Measurements from ENCODE around the gene CD44.

Gene CD44

GRCh38 chr11:35235157-35235468, 96.1 kb downstream of the CD44 start:
- TF ChIP-seq CTCF (IDR thresholded peaks at IDR 0.05; ENCODE audit: insufficient read depth, low read depth, low read length, missing control alignments), result no peak
- H3K4me3 ChIP-seq (ENCODE audit: low read length), result no peak overlapping the region
- no peak for DNase-seq (ENCODE audit: low read depth)

GRCh38 chr11:35235498-35235897, 96.5 kb downstream of the CD44 start:
- no peak overlapping the region for H3K4me3 ChIP-seq (ENCODE audit: low read length)
- DNase-seq (ENCODE audit: low read depth), result no peak
- TF ChIP-seq CTCF (IDR thresholded peaks at IDR 0.05; ENCODE audit: insufficient read depth, low read depth, low read length, missing control alignments), result no peak

GRCh38 chr11:35235936-35236666, 97.1 kb downstream of the CD44 start:
- DNase-seq (ENCODE audit: low read depth), result peak; percentile 88
- no peak for TF ChIP-seq CTCF (IDR thresholded peaks at IDR 0.05; ENCODE audit: insufficient read depth, low read depth, low read length, missing control alignments)
- no peak overlapping the region for H3K4me3 ChIP-seq (ENCODE audit: low read length)

- TF ChIP-seq CTCF (IDR thresholded peaks at IDR 0.05; ENCODE audit: insufficient read depth, low read depth, low read length, missing control alignments), result no peak
- no peak overlapping the region for H3K4me3 ChIP-seq (ENCODE audit: low read length)
- DNase-seq (ENCODE audit: low read depth), result peak; percentile 70
These were observed 97.7 kb downstream of the CD44 start for GRCh38 chr11:35236667-35237003.

- DNase-seq (ENCODE audit: low read depth), result no peak
- no peak for TF ChIP-seq CTCF (IDR thresholded peaks at IDR 0.05; ENCODE audit: insufficient read depth, low read depth, low read length, missing control alignments)
- no peak overlapping the region for H3K4me3 ChIP-seq (ENCODE audit: low read length)
These were observed 98.4 kb downstream of the CD44 start for GRCh38 chr11:35237351-35237750.

GRCh38 chr11:35237860-35238715, 99.1 kb downstream of the CD44 start:
- TF ChIP-seq CTCF (IDR thresholded peaks at IDR 0.05; ENCODE audit: insufficient read depth, low read depth, low read length, missing control alignments), result peak; percentile 73
- peak; percentile 73 for DNase-seq (ENCODE audit: low read depth)
- no peak overlapping the region for H3K4me3 ChIP-seq (ENCODE audit: low read length)

All from epithelial cell of esophagus (primary cell).